Activated CD4-positive, alpha-beta T cell treated with anti-CD3 and anti-CD28 coated beads, Interleukin-2, amount 10 ng/mL, durations not matched to agents 7 days and 5 days (primary cell): Measurements from ENCODE around the gene CMIP. TPM values are rescaled to one million over a fixed set of nuclear protein-coding genes. Genes with fewer than 3 reads are reported as not detected.

ENCODE experiments used
- CTCF ChIA-PET: fragments of 350-600 bp; sonication (Branson Sonifier 250); formaldehyde crosslinking; loops from one replicate; lab custom pipeline; 2021; ENCODE audit warnings: antibody characterized with exemption; lab: Charles Lee
- POLR2A ChIA-PET: fragments of 350-600 bp; sonication (Branson Sonifier 250); formaldehyde crosslinking; loops from one replicate; lab custom pipeline; 2021; ENCODE audit warnings: antibody characterized with exemption; lab: Charles Lee
- DNase-seq: peaks from one replicate; pipeline ENCODE4 v3.0.0-alpha.2; 2020
- H3K27ac Mint-ChIP-seq: one replicate; pipeline ENCODE4 v1.8.0; 2021; ENCODE audit warnings: mild to moderate bottlenecking, moderate library complexity, mixed read lengths
- H3K27me3 Mint-ChIP-seq: one replicate; pipeline ENCODE4 v1.8.0; 2021; ENCODE audit warnings: mixed read lengths
- H3K36me3 Mint-ChIP-seq: one replicate; pipeline ENCODE4 v1.8.0; 2021; ENCODE audit warnings: low read depth, mixed read lengths
- H3K4me1 Mint-ChIP-seq: one replicate; pipeline ENCODE4 v1.8.0; 2021; ENCODE audit warnings: mixed read lengths
- H3K4me3 Mint-ChIP-seq: one replicate; pipeline ENCODE4 v1.8.0; 2021; ENCODE audit warnings: mild to moderate bottlenecking, moderate library complexity, mixed read lengths
- H3K9me3 Mint-ChIP-seq: one replicate; pipeline ENCODE4 v1.8.0; 2021; ENCODE audit warnings: mixed read lengths
- total RNA-seq, 2 experiments: library from RNA; stranded (reverse); gene quantifications; one replicate each; pipeline ENCODE4 v1.2.3, GENCODE V29; 2021

CMIP gene
- total RNA-seq, 2 experiments from 2014 or later, result 44.7 to 46.8 TPM

DNA sequence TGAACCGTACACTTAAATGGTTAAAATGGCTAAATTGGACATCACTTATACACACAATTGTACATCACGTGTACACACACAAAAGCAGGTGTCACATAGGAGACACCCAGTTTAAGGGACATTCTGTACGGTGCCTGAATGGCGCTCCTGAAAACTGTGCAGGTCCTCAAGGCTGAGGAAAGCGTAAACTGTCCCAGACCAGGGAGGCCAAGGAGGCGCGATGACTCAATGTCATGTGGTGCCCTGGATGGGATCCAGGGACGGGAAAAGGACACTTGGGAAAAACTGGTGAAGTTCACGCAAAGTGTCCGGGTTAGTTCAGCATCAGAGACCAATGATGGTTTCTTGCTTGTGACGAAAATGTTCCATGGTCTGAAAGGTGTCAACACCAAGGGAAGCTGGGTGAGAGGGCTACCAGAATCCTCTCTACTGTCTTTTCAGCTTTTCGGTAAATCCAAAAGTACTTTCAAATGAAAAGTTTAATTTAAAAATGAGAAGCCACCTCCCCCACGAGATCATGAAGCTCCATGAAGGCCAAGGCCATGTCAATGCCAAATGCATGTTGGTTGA lies 112.2 kb downstream of the CMIP start:
- Mint-ChIP-seq H3K36me3 (peaks cover 6% of the 10 kb centered on the region), H3K27me3 (no peaks in the 10 kb centered on the region), H3K4me3 (no peak overlapping the region), H3K9me3 (peaks cover 8% of the 10 kb centered on the region), H3K27ac (no peak overlapping the region), H3K4me1 (peaks cover 21% of the 10 kb centered on the region)
- ChIA-PET CTCF (interaction anchor here (0.7 kb wide), 1 partner anchor 33 kb away, joined by 3 read pairs; no protein-coding TSS in a partner anchor), POLR2A (no interaction called here)
- DNase-seq, result no peak

DNA sequence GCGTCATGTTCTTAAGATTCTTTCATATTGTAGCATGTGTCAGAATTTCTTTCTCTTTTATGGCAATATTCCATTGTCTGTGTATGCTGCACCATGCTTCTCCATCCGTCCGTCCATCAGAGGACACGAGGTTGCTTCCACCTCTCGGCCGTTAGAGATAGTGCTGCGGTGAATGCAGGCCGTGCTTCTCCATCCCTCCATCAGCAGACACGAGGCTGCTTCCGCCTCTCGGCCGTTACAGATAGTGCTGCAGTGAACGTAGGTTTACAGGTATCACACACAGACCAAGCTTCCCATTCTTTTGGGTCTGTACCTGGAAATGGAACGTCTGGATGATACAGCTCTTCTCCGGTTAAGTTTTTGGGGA lies 113.5 kb downstream of the CMIP start:
- Mint-ChIP-seq H3K27me3 (no peaks in the 10 kb centered on the region), H3K4me1 (peaks cover 14% of the 10 kb centered on the region), H3K4me3 (no peak overlapping the region), H3K27ac (no peak overlapping the region), H3K36me3 (peaks cover 5% of the 10 kb centered on the region), H3K9me3 (peaks cover 6% of the 10 kb centered on the region)
- POLR2A ChIA-PET, result no interaction called here
- CTCF ChIA-PET, result no interaction called here
- no peak for DNase-seq

DNA sequence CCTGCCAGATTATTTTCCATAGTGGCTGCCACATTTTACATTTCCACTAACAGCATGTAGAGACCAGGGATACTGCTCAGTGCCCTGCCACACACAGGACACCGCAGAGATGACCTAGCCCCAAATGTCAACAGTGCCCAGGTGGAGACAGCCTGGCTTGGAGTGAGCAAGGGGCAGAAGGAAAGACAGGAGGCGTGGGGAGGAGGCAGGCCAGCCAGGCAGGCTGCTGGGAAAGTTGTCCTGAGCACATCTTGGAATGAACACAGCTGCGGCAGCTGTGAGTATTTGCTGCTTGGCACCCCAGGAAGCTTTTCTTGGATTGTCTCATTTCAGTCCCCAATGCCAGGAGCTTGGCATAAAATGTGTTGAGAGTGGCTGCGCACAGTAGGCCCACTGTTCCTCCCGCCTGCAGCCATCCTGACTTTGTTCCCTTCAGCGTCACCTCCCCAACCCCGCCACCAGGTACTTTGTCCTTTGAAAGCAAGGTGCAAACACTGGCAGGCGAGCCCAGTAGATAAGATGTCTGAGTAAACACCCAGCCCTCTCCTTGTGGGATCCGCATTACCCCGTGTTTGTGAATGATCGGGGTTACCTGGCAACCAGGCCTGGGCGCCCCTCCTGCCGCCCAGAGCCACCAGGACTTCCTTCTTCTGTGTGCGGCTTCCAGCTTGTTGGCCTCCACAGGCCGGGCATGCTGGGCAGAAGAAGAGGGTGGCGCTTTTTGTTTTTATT lies 114.0 kb downstream of the CMIP start:
- H3K4me3 Mint-ChIP-seq, result no peak overlapping the region
- POLR2A ChIA-PET, result no interaction called here
- no peak for DNase-seq
- H3K4me1 Mint-ChIP-seq, result peaks cover 9% of the 10 kb centered on the region
- H3K9me3 Mint-ChIP-seq, result peaks cover 6% of the 10 kb centered on the region
- CTCF ChIA-PET, result no interaction called here
- no peak overlapping the region for H3K27ac Mint-ChIP-seq
- no peaks in the 10 kb centered on the region for H3K27me3 Mint-ChIP-seq
- peaks cover under 1% of the 10 kb centered on the region for H3K36me3 Mint-ChIP-seq

DNA sequence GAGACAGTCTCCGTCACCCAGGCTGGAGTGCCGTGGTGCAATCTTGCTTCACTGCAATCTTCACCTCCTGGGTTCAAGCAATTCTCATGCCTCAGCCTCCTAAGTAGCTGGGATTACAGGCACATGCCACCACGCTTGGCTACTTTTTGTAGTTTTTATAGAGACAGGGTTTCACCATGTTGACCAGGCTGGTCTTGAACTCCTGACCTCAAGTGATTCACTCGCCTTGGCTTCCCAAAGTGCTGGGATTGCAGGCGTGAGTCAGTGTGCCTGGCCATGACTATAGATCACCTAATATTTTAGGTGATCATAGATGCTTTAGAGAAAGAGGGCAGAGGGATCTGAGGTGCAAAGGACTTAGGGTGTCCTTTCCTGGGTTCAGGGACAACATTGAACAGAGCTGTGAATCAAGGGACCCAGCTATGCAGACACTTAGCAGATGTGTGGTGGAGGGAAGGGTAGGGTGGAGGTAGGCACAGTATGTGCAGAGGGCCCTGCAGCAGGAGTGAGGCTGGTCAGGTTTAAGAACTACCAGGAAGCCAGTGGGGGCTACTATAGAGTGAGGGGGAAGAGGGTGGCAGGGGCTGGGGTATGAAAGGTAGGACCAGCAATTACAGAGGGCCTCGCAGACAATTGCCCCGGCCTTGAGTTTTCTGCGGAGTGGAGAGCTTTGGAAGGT lies 116.5 kb downstream of the CMIP start:
- CTCF ChIA-PET, result interaction anchor here (1.3 kb wide), 1 partner anchor 30 kb away, joined by 3 read pairs; no protein-coding TSS in a partner anchor
- no peak for DNase-seq
- Mint-ChIP-seq H3K4me3 (no peak overlapping the region), H3K27ac (no peak overlapping the region), H3K36me3 (no peaks in the 10 kb centered on the region), H3K4me1 (no peaks in the 10 kb centered on the region), H3K9me3 (no peaks in the 10 kb centered on the region), H3K27me3 (no peaks in the 10 kb centered on the region)
- POLR2A ChIA-PET, result interaction anchor here (0.5 kb wide), 1 partner anchor 359 kb away, joined by 3 read pairs; no protein-coding TSS in a partner anchor

DNA sequence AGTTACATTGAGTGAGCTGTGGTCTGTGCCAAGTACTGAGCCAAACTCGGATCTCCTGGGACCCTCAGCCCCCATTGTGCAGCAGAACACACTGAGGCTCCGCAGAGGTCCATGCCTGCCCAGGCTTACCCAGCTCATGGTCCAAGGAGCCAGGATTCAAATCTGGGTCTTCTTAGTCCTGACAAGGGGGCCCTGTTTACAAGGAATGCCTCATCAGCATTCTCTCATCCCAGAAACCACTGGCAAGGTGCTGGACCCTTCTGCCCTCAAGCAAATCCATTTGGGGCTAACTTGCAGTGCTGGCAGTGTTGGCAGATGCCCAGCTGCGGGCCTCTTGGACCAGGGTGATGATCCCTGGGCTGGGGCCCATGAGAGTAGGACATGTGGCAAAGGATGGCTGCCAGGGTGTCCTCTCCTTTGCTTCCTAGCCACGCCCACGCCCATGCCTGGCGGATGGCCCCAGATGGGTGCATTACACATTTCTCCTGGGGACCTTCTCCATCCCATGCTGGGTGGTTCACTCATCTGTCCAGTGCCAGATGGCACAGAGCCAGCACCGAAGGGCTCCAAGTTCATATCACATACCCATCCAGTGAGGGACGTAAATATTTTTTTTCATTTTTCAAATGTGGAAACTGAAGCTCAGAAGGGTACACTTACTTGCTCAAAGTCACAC lies 117.7 kb downstream of the CMIP start:
- H3K36me3 Mint-ChIP-seq, result no peaks in the 10 kb centered on the region
- H3K27ac Mint-ChIP-seq, result no peak overlapping the region
- no peaks in the 10 kb centered on the region for H3K9me3 Mint-ChIP-seq
- no peaks in the 10 kb centered on the region for H3K27me3 Mint-ChIP-seq
- POLR2A ChIA-PET, result no interaction called here
- DNase-seq, result no peak
- H3K4me1 Mint-ChIP-seq, result no peaks in the 10 kb centered on the region
- CTCF ChIA-PET, result no interaction called here
- H3K4me3 Mint-ChIP-seq, result no peak overlapping the region

DNA sequence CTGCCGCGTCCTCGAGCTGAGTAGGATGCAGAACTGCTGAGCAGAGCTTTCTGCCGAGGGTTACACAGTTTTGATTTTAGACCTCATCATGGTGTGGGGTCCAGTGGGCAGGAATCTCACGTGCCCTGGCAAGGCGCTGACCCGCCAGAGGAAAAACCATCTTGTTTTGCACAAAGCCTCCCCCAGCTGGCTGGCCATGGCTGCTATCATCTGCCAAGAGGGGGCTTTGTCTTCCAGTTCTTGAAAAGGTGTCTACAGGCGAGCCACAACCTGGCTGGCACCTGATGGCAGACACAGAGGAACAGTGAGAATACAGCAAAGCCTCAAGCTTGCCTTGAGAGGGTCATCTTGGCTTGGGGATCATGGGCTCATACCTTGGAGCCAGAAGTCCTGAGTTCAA lies 118.3 kb downstream of the CMIP start:
- Mint-ChIP-seq H3K4me3 (no peak overlapping the region), H3K9me3 (no peaks in the 10 kb centered on the region), H3K36me3 (no peaks in the 10 kb centered on the region), H3K27me3 (no peaks in the 10 kb centered on the region), H3K27ac (no peak overlapping the region), H3K4me1 (peaks cover 3% of the 10 kb centered on the region)
- POLR2A ChIA-PET, result no interaction called here
- CTCF ChIA-PET, result no interaction called here
- DNase-seq, result no peak

DNA sequence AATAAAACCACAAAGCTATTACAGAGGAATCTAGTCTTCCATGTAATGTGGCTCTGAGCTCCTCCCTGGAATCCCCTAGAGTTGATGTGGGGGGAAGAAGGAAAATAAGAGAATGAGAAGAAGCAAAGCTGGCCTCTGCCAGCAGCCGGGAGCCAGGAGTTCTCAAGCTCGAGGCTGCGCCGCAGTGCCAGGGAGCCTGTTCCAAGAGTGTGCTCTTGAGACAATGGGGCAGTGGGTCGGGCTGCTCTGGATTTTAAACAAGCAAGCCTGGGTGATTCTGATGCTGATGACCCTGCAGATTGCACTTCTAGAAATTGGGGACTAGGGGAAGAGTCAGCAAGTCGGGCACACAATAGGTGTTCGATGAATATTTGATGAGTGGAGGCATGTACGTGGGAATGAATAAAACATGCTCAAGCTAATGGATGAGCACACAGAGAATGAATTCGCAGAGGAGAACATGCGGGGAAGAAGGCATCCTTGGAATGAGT lies 119.9 kb downstream of the CMIP start:
- no peaks in the 10 kb centered on the region for H3K27me3 Mint-ChIP-seq
- CTCF ChIA-PET, result interaction anchor here (1.1 to 1.4 kb wide), 2 partner anchors 11 to 23 kb away, joined by 3 to 4 read pairs; no protein-coding TSS in a partner anchor
- H3K27ac Mint-ChIP-seq, result no peak overlapping the region
- POLR2A ChIA-PET, result no interaction called here
- peaks cover 3% of the 10 kb centered on the region for H3K4me1 Mint-ChIP-seq
- no peaks in the 10 kb centered on the region for H3K9me3 Mint-ChIP-seq
- no peaks in the 10 kb centered on the region for H3K36me3 Mint-ChIP-seq
- no peak for DNase-seq
- no peak overlapping the region for H3K4me3 Mint-ChIP-seq

DNA sequence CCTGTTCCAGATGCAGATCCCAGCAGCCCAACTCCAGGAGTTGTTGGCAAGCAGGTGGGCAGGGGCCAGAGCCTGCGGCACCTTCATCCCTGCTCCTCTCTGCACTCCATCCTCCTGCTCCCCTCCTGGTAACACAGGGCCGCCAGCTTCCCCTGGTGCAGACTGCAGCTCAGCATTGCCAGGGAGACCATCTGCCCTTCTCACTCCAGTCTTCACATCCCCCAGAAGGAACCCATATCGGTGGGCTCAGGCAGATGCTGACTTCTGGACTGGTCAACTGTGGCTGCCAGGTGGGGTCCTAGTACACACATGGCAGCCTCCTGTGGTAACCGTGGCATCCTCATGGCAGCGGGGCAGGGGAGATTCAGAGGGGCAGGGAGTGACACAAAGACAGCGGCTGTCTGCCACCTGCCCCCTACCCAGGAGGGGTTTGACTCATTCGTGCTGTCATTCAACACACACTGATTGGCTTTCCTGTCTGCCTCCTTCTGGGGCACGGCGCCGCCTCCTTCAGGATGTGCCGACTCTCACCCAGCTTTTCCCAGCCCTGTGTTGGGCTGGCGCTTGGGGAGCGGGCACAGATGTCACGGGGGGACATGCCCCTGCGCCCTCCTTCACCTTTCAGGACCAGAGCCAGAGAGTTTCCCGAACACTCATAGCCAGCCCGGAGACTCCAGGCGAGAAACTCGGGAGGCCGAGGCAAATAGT lies 120.9 kb downstream of the CMIP start:
- Mint-ChIP-seq H3K4me1 (peaks cover 3% of the 10 kb centered on the region), H3K9me3 (no peaks in the 10 kb centered on the region), H3K27ac (no peak overlapping the region), H3K4me3 (no peak overlapping the region), H3K27me3 (no peaks in the 10 kb centered on the region), H3K36me3 (no peaks in the 10 kb centered on the region)
- ChIA-PET POLR2A (no interaction called here), CTCF (no interaction called here)
- no peak for DNase-seq

DNA sequence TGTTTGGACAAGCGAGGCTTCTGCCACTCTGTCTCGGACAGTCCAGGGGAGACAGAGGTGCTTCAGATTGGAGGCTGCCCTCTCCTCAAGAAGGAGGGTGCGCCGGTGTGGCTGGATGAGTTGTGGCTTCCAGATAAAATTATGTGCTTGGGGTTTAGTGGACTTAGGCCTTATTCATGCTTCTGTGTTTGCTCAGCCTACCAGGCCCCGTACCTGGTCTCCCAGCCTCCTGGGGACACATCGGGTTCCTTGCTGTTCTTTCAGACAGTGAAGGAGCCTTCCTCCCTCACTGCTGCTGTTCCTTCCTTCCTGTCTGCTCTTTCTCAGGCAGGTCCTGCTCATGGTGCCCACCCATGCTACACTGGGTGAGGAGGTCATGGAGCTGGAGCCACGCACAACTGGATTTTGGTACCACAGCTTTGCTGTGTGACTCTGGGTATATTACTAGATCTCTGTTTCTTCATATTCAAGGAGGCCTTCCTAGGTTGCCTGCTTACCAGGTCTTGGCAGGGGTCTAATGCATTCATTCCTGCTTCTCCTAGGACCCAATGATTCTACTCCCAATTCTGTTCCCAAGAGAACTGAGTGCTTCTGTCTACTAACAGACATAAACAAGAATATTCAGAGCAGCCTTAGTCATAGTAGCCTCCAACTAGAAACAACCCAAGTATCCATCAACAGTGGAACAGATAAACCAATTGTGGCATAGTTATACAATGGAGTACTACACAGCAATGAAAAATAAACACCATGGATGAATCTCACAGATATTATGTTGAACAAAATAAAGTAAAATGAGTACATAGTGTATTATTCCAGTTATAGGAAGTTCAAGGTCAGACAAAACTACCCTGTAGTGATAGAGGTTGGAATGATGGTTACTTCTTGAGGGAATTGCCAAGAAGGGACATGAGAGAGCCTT lies 121.7 kb downstream of the CMIP start:
- H3K36me3 Mint-ChIP-seq, result no peaks in the 10 kb centered on the region
- no peak for DNase-seq
- CTCF ChIA-PET, result interaction anchor here (0.6 kb wide), 1 partner anchor 33 kb away, joined by 3 read pairs; no protein-coding TSS in a partner anchor
- peaks cover 3% of the 10 kb centered on the region for H3K4me1 Mint-ChIP-seq
- no peaks in the 10 kb centered on the region for H3K27me3 Mint-ChIP-seq
- POLR2A ChIA-PET, result no interaction called here
- H3K9me3 Mint-ChIP-seq, result no peaks in the 10 kb centered on the region
- no peak overlapping the region for H3K27ac Mint-ChIP-seq
- H3K4me3 Mint-ChIP-seq, result no peak overlapping the region

DNA sequence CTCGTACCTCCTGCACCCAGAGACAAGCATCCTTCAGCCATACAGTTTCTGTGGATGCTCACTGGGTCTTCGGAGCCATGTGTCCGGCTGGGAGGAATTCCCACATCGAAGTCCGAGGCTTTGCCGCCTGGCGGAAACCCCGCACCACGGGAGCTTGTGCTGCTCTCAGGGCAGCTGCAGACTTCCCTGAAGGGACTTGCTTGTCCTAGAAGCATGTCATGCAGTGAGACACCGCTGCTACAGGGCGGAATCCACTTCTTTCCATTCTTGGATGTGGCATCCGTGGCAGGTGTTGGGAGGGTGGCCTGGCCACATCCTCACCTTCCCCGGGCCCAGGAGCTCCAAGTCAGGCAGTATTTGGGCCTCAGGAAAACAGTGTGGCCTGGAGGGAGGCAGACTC lies 122.5 kb downstream of the CMIP start:
- Mint-ChIP-seq H3K27ac (no peak overlapping the region), H3K4me3 (no peak overlapping the region), H3K27me3 (no peaks in the 10 kb centered on the region), H3K4me1 (peaks cover 3% of the 10 kb centered on the region), H3K9me3 (no peaks in the 10 kb centered on the region), H3K36me3 (no peaks in the 10 kb centered on the region)
- ChIA-PET CTCF (interaction anchor here (0.6 kb wide), 1 partner anchor 34 kb away, joined by 3 read pairs; no protein-coding TSS in a partner anchor), POLR2A (no interaction called here)
- no peak for DNase-seq

DNA sequence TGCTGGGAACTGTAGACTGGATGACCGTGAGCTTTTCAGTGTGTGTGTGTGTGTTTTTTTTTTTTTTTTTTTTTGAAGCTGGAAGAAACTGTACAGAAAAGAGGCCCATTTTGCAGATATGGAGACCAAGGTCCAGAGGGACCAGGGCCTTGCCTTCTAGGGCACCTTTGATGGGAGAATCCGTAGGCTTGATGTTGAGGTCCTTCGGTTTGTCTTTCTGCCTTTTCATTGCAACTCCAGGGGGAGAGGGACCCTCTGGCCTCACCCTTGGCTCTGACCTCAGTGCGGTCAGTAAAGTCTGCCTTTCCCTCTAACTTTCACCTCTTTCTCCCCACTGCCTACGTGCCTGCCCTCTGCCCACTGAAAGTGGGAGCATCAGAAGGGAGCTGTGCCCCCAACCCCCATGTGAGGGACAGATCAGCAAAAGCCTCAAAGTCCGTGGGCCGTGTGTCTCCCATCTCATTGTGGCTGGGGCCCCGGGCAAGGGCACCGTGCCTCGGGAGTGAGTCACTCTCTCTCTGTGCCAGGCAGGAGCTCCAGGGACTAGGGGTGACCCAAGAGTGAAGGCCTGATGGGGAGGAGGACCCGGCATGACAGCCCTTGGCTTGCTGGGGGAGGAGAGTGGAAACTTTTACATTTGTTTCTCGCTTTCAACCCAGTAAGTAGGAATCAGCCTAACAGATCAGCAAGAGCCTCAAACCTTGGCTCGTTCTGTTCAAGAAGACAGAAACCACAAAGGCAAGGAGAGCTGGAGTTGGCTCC lies 123.6 kb downstream of the CMIP start:
- no peak for DNase-seq
- no peaks in the 10 kb centered on the region for H3K36me3 Mint-ChIP-seq
- ChIA-PET POLR2A (interaction anchor here (0.6 kb wide), 1 partner anchor 11 kb away, joined by 4 read pairs; no protein-coding TSS in a partner anchor), CTCF (no interaction called here)
- no peak overlapping the region for H3K4me3 Mint-ChIP-seq
- peaks cover 3% of the 10 kb centered on the region for H3K4me1 Mint-ChIP-seq
- no peaks in the 10 kb centered on the region for H3K27me3 Mint-ChIP-seq
- H3K27ac Mint-ChIP-seq, result peak overlapping the region; percentile 57
- H3K9me3 Mint-ChIP-seq, result no peaks in the 10 kb centered on the region
